Neural crest cell (in vitro differentiated cells): ENCODE data around the gene EPM2A. TPM values are rescaled to one million over a fixed set of nuclear protein-coding genes. Genes with fewer than 3 reads are reported as not detected.
A peak's percentile ranks its signal among the peaks of the same experiment; 100 is the strongest.
"Not testable (repeated sequence)": the region's sequence is repeated elsewhere in the genome, so short reads cannot be mapped to it uniquely, and the experiment has no call there.

ENCODE experiments used
- DNase-seq: peaks from one replicate; pipeline ENCODE4 v3.0.0; 2021; ENCODE audit warnings: low read depth, mixed read lengths, low spot score
- H3K27ac Mint-ChIP-seq: one replicate; pipeline ENCODE4 v1.8.0; 2021; ENCODE audit warnings: mild to moderate bottlenecking, mixed read lengths; ENCODE audit not compliant: unreplicated experiment
- H3K27me3 Mint-ChIP-seq: 2 replicates; pipeline ENCODE4 v1.8.0; 2021; ENCODE audit warnings: low read depth, mild to moderate bottlenecking, mixed read lengths
- H3K36me3 Mint-ChIP-seq: 2 replicates; pipeline ENCODE4 v1.8.0; 2021; ENCODE audit warnings: low read depth, mild to moderate bottlenecking, mixed read lengths
- H3K4me1 Mint-ChIP-seq: 2 replicates; pipeline ENCODE4 v1.8.0; 2021; ENCODE audit warnings: mixed read lengths
- H3K4me3 Mint-ChIP-seq: one replicate; pipeline ENCODE4 v1.8.0; 2021; ENCODE audit warnings: mild to moderate bottlenecking, mixed read lengths
- H3K9me3 Mint-ChIP-seq: 2 replicates; pipeline ENCODE4 v1.8.0; 2021; ENCODE audit warnings: mixed read lengths
- CTCF ChIP-seq: fragments of 200-600 bp; sonication (generic); conservative IDR thresholded peaks from 2 replicates; pipeline ENCODE4 v1.5.0; 2021; ENCODE audit warnings: antibody characterized with exemption, mild to moderate bottlenecking
- total RNA-seq: library from RNA; stranded (reverse); gene quantifications from 2 replicates; pipeline ENCODE4 v1.2.1, GENCODE V29; 2021

Gene EPM2A
- total RNA-seq, 1 donor from 2014 or later, result 10.8 TPM

- H3K9me3 Mint-ChIP-seq, result peaks cover 2% of the 10 kb centered on the region
- H3K36me3 Mint-ChIP-seq, result peaks cover 7% of the 10 kb centered on the region
- no peak for DNase-seq
- no peaks in the 10 kb centered on the region for H3K27me3 Mint-ChIP-seq
- TF ChIP-seq CTCF, result no peak
- no peaks in the 10 kb centered on the region for H3K4me1 Mint-ChIP-seq
- H3K4me3 Mint-ChIP-seq, result no peak overlapping the region
- no peak overlapping the region for H3K27ac Mint-ChIP-seq
Observed at GRCh38 chr6:145707397-145707796, 27.9 kb downstream of the EPM2A start.

- Mint-ChIP-seq H3K27ac (no peak overlapping the region), H3K9me3 (peaks cover 2% of the 10 kb centered on the region), H3K4me3 (no peak overlapping the region), H3K36me3 (peaks cover 4% of the 10 kb centered on the region), H3K4me1 (no peaks in the 10 kb centered on the region), H3K27me3 (no peaks in the 10 kb centered on the region)
- DNase-seq, result no peak
- no peak for TF ChIP-seq CTCF
Observed at GRCh38 chr6:145705561-145705960, 29.8 kb downstream of the EPM2A start.

GRCh38 chr6:145704143-145704781 lies 31.1 kb downstream of the EPM2A start:
- Mint-ChIP-seq H3K4me1 (no peaks in the 10 kb centered on the region), H3K27ac (no peak overlapping the region), H3K27me3 (no peaks in the 10 kb centered on the region), H3K4me3 (no peak overlapping the region), H3K9me3 (peaks cover 2% of the 10 kb centered on the region), H3K36me3 (peaks cover 4% of the 10 kb centered on the region)
- DNase-seq, result no peak
- TF ChIP-seq CTCF, result peak; percentile 77

- TF ChIP-seq CTCF, result no peak
- H3K36me3 Mint-ChIP-seq, result no peaks in the 10 kb centered on the region
- no peak overlapping the region for H3K27ac Mint-ChIP-seq
- H3K27me3 Mint-ChIP-seq, result no peaks in the 10 kb centered on the region
- H3K4me3 Mint-ChIP-seq, result no peak overlapping the region
- DNase-seq, result no peak
- peaks cover 3% of the 10 kb centered on the region for H3K9me3 Mint-ChIP-seq
- H3K4me1 Mint-ChIP-seq, result peaks cover 4% of the 10 kb centered on the region
Observed at GRCh38 chr6:145699462-145699861, 35.9 kb downstream of the EPM2A start.

- not testable (repeated sequence) for H3K4me3 Mint-ChIP-seq, H3K36me3 Mint-ChIP-seq, H3K4me1 Mint-ChIP-seq, H3K27me3 Mint-ChIP-seq, H3K9me3 Mint-ChIP-seq, H3K27ac Mint-ChIP-seq, DNase-seq
Observed at GRCh38 chr6:145697401-145697800, 37.9 kb downstream of the EPM2A start.

- Mint-ChIP-seq H3K36me3 (peaks cover 17% of the 10 kb centered on the region), H3K27me3 (no peaks in the 10 kb centered on the region), H3K4me1 (peaks cover 4% of the 10 kb centered on the region), H3K9me3 (peaks cover 12% of the 10 kb centered on the region), H3K27ac (no peak overlapping the region), H3K4me3 (no peak overlapping the region)
- TF ChIP-seq CTCF, result no peak
- DNase-seq, result no peak
Observed at GRCh38 chr6:145694083-145694737, 41.1 kb downstream of the EPM2A start.
